SK-MEL-5 (cell line): ENCODE measurements around the gene RPN1. TPM values are rescaled to one million over a fixed set of nuclear protein-coding genes. Genes with fewer than 3 reads are reported as not detected.

Experiments
- DNase-seq: peaks from one replicate; pipeline ENCODE4 v3.0.0-alpha.2; 2016; ENCODE audit warnings: low read depth, low spot score
- in situ Hi-C: cut with HindIII; loops from 2 replicates; pipeline ENCODE4 v1.10.0; 2016; ENCODE audit warnings: low sequenced_read_pairs, high pct_unique_total_duplicates, low pct_unique_long_range_greater_than_20kb
- total RNA-seq: library from RNA; depleted of rRNA; stranded (reverse); fragments of >200 nt; shearing (Covaris generic); gene quantifications from 2 replicates; pipeline ENCODE4 v1.2.3, GENCODE V29; 2014

Gene RPN1
- total RNA-seq, 1 experiment from 2014 or later, result 632 TPM

GRCh38 chr3:128617557-128618397 lies 32.8 kb downstream of the RPN1 start:
- in situ Hi-C loops, result no loop called here
- peak; percentile 98 for DNase-seq

GRCh38 chr3:128617270-128617556 lies 33.4 kb downstream of the RPN1 start:
- in situ Hi-C loops, result no loop called here
- no peak for DNase-seq

GRCh38 chr3:128616516-128617269 lies 33.9 kb downstream of the RPN1 start:
- DNase-seq, result no peak
- in situ Hi-C loops, result no loop called here

GRCh38 chr3:128614076-128614475 lies 36.5 kb downstream of the RPN1 start:
- in situ Hi-C loops, result no loop called here
- no peak for DNase-seq

GRCh38 chr3:128613083-128613829 lies 37.4 kb downstream of the RPN1 start:
- in situ Hi-C loops, result no loop called here

GRCh38 chr3:128610451-128611070 lies 40.1 kb downstream of the RPN1 start:
- no peak for DNase-seq
- in situ Hi-C loops, result no loop called here

More at GRCh38 chr3:128613083-128613829, 37.4 kb downstream of the RPN1 start:
- no peak for DNase-seq

GRCh38 chr3:128609294-128609693 lies 41.3 kb downstream of the RPN1 start:
- no peak for DNase-seq
- in situ Hi-C loops, result no loop called here

- in situ Hi-C loops, result no loop called here
- no peak for DNase-seq
These were observed 42.9 kb downstream of the RPN1 start for GRCh38 chr3:128607710-128608048.

GRCh38 chr3:128606094-128606493 lies 44.5 kb downstream of the RPN1 start:
- in situ Hi-C loops, result no loop called here
- no peak for DNase-seq

- in situ Hi-C loops, result no loop called here
- no peak for DNase-seq
These were observed 45.2 kb downstream of the RPN1 start for GRCh38 chr3:128605091-128606046.

- DNase-seq, result no peak
- in situ Hi-C loops, result no loop called here
These were observed 46.5 kb downstream of the RPN1 start for GRCh38 chr3:128603811-128604775.

- no peak for DNase-seq
- in situ Hi-C loops, result no loop called here
These were observed 47.3 kb downstream of the RPN1 start for GRCh38 chr3:128603313-128603712.

GRCh38 chr3:128598884-128599664 lies 51.5 kb downstream of the RPN1 start:
- DNase-seq, result no peak
- in situ Hi-C loops, result no loop called here

- no peak for DNase-seq
- in situ Hi-C loops, result no loop called here
These were observed 52.7 kb downstream of the RPN1 start for GRCh38 chr3:128597900-128598299.

- no peak for DNase-seq
- in situ Hi-C loops, result no loop called here
These were observed 57.8 kb downstream of the RPN1 start for GRCh38 chr3:128592864-128593263.
